Measurements from ENCODE around the gene DAGLB. TPM values are rescaled to one million over a fixed set of nuclear protein-coding genes. Genes with fewer than 3 reads are reported as not detected.

Gene DAGLB
- total and polyA plus RNA-seq, 2 of the 4 experiments (the other 2 are of a cell fraction): 23.4 to 33.5 TPM

- TF ChIP-seq SMC3 (IDR thresholded peaks at IDR 0.05; ENCODE audit: low read depth, low read length): no peak
- TF ChIP-seq MXI1 (IDR thresholded peaks at IDR 0.05; ENCODE audit: borderline replicate concordance, low read depth, low read length): no peak
- no peak for TF ChIP-seq CEBPB (IDR thresholded peaks at IDR 0.05; ENCODE audit: low read depth, low read length)
- no peak for TF ChIP-seq MAFK (IDR thresholded peaks at IDR 0.05; ENCODE audit: low read depth, low read length)
- no peak for TF ChIP-seq CTCF (conservative IDR thresholded peaks at IDR 0.05; ENCODE audit: low read depth, low read length)
- TF ChIP-seq FOS (IDR thresholded peaks at IDR 0.05; ENCODE audit: low read depth, low read length): no peak
- TF ChIP-seq MAZ (IDR thresholded peaks at IDR 0.05; ENCODE audit: borderline replicate concordance, low read depth, low read length): no peak
- TF ChIP-seq RFX5 (IDR thresholded peaks at IDR 0.05; ENCODE audit: low read depth, low read length): no peak
- TF ChIP-seq, protein P1, sequence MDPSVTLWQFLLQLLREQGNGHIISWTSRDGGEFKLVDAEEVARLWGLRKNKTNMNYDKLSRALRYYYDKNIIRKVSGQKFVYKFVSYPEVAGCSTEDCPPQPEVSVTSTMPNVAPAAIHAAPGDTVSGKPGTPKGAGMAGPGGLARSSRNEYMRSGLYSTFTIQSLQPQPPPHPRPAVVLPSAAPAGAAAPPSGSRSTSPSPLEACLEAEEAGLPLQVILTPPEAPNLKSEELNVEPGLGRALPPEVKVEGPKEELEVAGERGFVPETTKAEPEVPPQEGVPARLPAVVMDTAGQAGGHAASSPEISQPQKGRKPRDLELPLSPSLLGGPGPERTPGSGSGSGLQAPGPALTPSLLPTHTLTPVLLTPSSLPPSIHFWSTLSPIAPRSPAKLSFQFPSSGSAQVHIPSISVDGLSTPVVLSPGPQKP (IDR thresholded peaks at IDR 0.05; ENCODE audit: borderline replicate concordance, low read depth, low read length): no peak
- Histone ChIP-seq H3K4ac (ENCODE audit: low read depth, low read length) (no peak overlapping the region), H2AFZ (replicated peaks; ENCODE audit: low read length, poor library complexity) (no peak overlapping the region), H3K23ac (ENCODE audit: low read depth, low read length) (peak overlapping the region; percentile 59; the same call in 1 of the 2 replicates), H2BK5ac (ENCODE audit: low read depth, low read length, poor library complexity, severe bottlenecking) (no peak overlapping the region), H2BK20ac (ENCODE audit: low read depth, low read length) (no peak overlapping the region), H3K4me2 (ENCODE audit: low read depth, low read length) (no peak overlapping the region), H3K27me3 (ENCODE audit: control insufficient read depth, insufficient read depth, low read length) (no peaks in the 10 kb centered on the region), H3K9me1 (ENCODE audit: insufficient read depth, low read length) (peaks cover 27% of the 10 kb centered on the region), H4K20me1 (ENCODE audit: insufficient read depth, low read length) (peaks cover 100% of the 10 kb centered on the region), H3K56ac (ENCODE audit: extremely low read depth, insufficient read depth, low read length) (no peak overlapping the region), H3K4me1 (ENCODE audit: control insufficient read depth, insufficient read depth, low read length) (peaks cover 17% of the 10 kb centered on the region), H3K14ac (replicated peaks; ENCODE audit: low read depth, low read length) (no peak overlapping the region), H3K79me1 (ENCODE audit: low read depth in 1 of 2, low read length in 2 of 2) (peaks cover 0 to 30% of the 10 kb centered on the region in 2 experiments; a peak in 2 of 4 replicates), H2BK120ac (ENCODE audit: low read depth, low read length) (no peak overlapping the region), H3K9ac (ENCODE audit: low read depth, low read length) (no peak overlapping the region), H4K91ac (ENCODE audit: insufficient read depth, low read depth, low read length) (no peak overlapping the region), H4K5ac (ENCODE audit: low read depth, low read length) (no peak overlapping the region), H2BK15ac (ENCODE audit: low read depth, low read length) (no peak overlapping the region), H2AK5ac (ENCODE audit: low read depth, low read length) (no peak overlapping the region), H3K18ac (ENCODE audit: low read depth, low read length) (no peak overlapping the region), H3K4me3 (ENCODE audit: insufficient read depth, low read depth, low read length) (no peak overlapping the region), H3K36me3 (ENCODE audit: control insufficient read depth, insufficient read depth, low read length) (peaks cover 14% of the 10 kb centered on the region), H3K9me3 (ENCODE audit: control insufficient read depth, insufficient read depth, low read length) (no peaks in the 10 kb centered on the region), H4K8ac (ENCODE audit: low read depth in 2 of 2, low read length in 2 of 2) (no peak overlapping the region), H2AK9ac (replicated peaks; ENCODE audit: low read depth, low read length, poor library complexity) (no peak overlapping the region), H3K27ac (ENCODE audit: insufficient read depth, low read length) (no peak overlapping the region)
- CTCF ChIA-PET: interaction anchor here (0.5 kb wide), 1 partner anchor 239 kb away, joined by 5 read pairs; no protein-coding TSS in a partner anchor
- dilution Hi-C loops (cut with HindIII; ENCODE audit: low sequenced_read_pairs, unreplicated experiment): no loop called here
- DNase-seq (no peak), ATAC-seq (ENCODE audit: low read depth) (no peak)
- POLR2A ChIA-PET (ENCODE audit: unreplicated experiment): no interaction called here
- intact Hi-C loops (cut with micrococcal nuclease): no loop called here
- in situ Hi-C loops (cut with MboI; ENCODE audit: low sequenced_read_pairs): no loop called here
- WGBS, 2 experiments (ENCODE audit: extremely low coverage in 2 of 2, insufficient read length in 1 of 2): no CpG with 5 or more reads among the region's 7 CpGs
- BruUV-seq (replicated peaks): no TSS peak
Observed at GRCh38 chr7:6379886-6380285, 67.9 kb downstream of the DAGLB start.

All from IMR-90 (cell line).